ENCODE data around the gene AUTS2.
A peak's percentile ranks its signal among the peaks of the same experiment; 100 is the strongest.
"Not testable (repeated sequence)": the region's sequence is repeated elsewhere in the genome, so short reads cannot be mapped to it uniquely, and the experiment has no call there.

Gene AUTS2

DNA sequence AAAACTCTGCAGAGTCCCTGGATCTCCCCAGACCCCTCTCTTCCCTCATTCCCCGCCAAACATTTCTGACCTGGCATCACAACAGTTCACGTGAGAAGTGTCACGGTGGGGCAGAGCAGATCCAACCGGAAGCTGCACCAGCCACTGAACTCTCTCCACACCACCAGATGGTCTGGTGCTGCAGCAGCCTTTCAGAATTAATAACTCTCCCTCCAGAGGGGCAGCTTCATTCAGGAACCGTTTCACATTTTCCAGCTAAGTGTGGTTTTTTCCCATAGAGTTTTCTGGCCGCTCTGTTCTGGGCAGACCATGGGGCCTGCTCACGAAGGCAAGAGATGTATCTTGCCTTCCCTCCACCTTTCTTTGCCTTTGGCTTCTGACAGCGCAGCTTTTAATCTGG lies 1047.0 kb downstream of the AUTS2 start:
- no peak for ATAC-seq (replicated peaks)
- H3K36me3 Mint-ChIP-seq: peaks cover 8 to 13% of the 10 kb centered on the region in 2 donors
- H3K27ac Mint-ChIP-seq: no peak overlapping the region
- H3K4me3 Mint-ChIP-seq: no peak overlapping the region
- H3K4me1 Mint-ChIP-seq: no peaks in the 10 kb centered on the region
- peaks cover 10 to 13% of the 10 kb centered on the region in 2 donors for H3K9me3 Mint-ChIP-seq
- H3K27me3 Mint-ChIP-seq: no peaks in the 10 kb centered on the region
- DNase-seq: no peak

DNA sequence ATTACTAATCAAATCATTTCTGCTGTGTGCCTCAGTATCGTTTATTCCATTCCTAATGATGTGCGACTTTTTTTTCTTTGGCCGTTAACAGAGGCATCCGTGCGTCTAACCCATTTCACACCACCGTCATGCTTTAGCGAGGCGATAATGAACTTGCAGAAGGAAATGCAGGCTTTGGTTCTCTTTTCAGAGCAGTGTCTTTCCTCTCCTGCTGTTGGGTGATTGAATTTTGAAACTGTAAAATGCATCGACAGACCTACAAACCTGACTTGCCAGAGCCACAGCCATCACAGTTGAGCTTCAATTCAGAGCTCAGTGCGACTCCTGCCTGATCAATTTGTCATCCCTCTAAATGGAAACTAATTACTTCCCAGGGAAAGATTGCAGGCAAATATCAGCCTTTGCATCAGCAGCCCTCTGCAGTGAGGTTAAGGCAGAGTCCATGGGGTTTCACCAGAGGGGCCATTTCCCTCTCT lies 1047.6 kb downstream of the AUTS2 start:
- Mint-ChIP-seq H3K36me3 (peaks cover 9 to 11% of the 10 kb centered on the region in 2 donors), H3K9me3 (peaks cover 8 to 11% of the 10 kb centered on the region in 2 donors), H3K27ac (no peak overlapping the region), H3K4me3 (no peak overlapping the region), H3K27me3 (no peaks in the 10 kb centered on the region), H3K4me1 (no peaks in the 10 kb centered on the region)
- no peak for ATAC-seq (replicated peaks)
- DNase-seq: no peak

DNA sequence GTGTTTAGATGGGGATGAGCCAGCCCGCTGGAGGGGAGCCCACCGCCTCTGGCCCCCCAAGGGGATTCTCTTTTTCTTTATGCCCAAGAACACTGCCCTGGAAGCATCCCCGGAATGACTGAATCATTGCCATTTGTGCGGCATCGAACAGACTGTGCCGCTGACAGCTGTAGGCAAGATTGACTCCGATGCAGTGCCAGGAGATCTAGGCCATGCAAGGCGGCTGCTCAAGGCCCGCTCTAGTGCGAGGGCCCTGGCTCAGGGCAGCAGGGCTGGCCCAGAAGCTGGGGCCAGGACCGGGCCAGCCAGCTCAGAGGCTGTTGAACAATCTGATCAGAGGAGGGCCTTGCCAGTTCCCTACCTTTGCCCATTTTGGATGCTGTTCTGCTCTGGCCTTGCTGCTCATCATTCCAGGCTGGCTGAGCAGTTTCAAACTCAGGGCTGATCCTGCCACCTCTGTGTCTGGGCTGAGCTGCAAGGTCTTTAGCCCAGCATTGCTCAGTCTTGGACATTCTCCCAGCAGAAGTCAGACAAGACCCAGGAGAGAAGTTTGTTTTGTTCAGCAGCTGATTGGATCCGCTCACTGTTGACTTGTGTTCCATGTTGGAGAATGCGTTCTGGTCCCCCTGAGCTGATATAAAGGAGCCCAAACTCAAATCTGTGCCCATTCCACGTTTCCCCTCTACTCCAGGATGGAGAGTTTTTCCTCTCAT lies 1048.4 kb downstream of the AUTS2 start:
- DNase-seq (no peak), ATAC-seq (replicated peaks) (no peak)
- no peak overlapping the region for H3K27ac Mint-ChIP-seq
- H3K4me1 Mint-ChIP-seq: no peaks in the 10 kb centered on the region
- H3K27me3 Mint-ChIP-seq: no peaks in the 10 kb centered on the region
- no peak overlapping the region for H3K4me3 Mint-ChIP-seq
- H3K36me3 Mint-ChIP-seq: peaks cover 8 to 10% of the 10 kb centered on the region in 2 donors
- H3K9me3 Mint-ChIP-seq: peaks cover 4 to 8% of the 10 kb centered on the region in 2 donors

DNA sequence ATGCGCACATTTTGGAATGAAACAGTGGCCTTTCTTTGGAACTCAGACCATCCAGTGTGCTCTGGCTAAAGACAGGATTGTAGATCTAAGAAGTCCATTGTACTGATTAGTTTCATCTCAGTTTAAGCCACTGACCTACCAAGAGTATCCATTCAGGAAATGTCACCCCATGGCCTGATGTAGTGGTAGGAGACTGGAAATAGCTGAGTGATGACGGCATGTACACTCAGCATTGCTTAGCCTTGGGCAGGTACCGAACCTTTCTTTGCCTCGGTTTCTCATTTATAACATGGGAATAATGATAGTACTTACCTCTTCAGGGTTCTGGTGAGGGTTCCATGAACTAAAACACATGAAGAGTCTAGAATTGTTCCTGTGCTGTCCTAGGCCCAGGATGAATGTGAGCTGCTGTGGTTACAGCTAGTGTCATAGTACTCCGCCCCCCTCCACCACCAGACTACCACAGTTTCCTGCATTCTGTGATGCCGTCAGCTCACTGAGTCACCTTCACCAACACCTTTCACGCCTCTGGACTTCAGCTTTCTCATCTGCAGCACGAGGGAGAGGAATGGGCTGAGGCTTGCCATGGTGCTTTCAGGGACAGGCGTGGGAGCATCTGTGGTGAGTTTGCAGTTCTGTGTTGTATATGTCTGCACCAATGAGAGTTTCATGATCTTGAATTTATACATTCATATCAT lies 1049.7 kb downstream of the AUTS2 start:
- Mint-ChIP-seq H3K36me3 (peaks cover 8 to 10% of the 10 kb centered on the region in 2 donors), H3K27ac (no peak overlapping the region), H3K27me3 (no peaks in the 10 kb centered on the region), H3K4me3 (no peak overlapping the region), H3K9me3 (peaks cover 0 to 2% of the 10 kb centered on the region in 2 donors), H3K4me1 (no peaks in the 10 kb centered on the region)
- DNase-seq: peak; percentile 14
- ATAC-seq (replicated peaks): peak; percentile 82 to 96

DNA sequence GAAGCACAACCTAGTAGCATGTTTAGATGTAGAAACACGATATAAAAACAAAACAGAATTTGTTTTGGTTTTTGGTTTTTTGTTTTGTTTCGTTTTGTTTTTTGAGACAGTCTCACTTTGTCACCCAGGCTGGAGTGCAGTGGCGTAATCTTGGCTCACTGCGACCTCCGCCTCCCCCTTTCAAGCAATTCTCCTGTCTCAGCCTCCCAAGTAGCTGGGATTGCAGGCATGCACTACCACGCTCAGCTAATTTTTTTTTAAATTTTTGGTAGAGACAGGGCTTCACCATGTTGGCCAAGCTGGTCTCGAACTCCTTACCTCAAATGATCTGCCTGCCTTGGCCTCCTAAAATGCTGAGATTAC lies 1050.2 kb downstream of the AUTS2 start:
- not testable (repeated sequence) for ATAC-seq (replicated peaks); H3K9me3 Mint-ChIP-seq; DNase-seq; H3K27ac Mint-ChIP-seq; H3K4me1 Mint-ChIP-seq; H3K27me3 Mint-ChIP-seq; H3K36me3 Mint-ChIP-seq; H3K4me3 Mint-ChIP-seq

DNA sequence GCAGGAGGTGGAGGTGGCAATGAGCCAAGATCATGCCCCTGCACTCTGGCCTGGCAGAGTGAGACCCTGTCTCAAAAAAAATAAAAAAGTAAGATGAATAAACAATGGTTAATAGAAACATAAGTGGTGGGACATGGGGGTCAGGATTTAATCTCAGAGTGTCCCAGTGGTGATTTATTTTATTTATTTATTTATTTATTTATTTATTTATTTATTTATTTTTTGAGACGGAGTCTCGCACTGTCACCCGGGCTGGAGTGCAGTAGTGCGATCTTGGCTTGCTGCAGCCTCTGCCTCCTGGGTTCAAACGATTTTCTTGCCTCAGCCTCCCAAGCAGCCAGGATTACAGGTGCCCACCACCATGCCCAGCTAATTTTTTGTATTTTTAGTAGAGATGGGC lies 1051.0 kb downstream of the AUTS2 start:
- ATAC-seq (replicated peaks) (no peak), DNase-seq (no peak)
- peaks cover 0 to 2% of the 10 kb centered on the region in 2 donors for H3K9me3 Mint-ChIP-seq
- peaks cover 8 to 10% of the 10 kb centered on the region in 2 donors for H3K36me3 Mint-ChIP-seq
- no peak overlapping the region for H3K4me3 Mint-ChIP-seq
- H3K4me1 Mint-ChIP-seq: no peaks in the 10 kb centered on the region
- H3K27me3 Mint-ChIP-seq: no peaks in the 10 kb centered on the region
- H3K27ac Mint-ChIP-seq: no peak overlapping the region

DNA sequence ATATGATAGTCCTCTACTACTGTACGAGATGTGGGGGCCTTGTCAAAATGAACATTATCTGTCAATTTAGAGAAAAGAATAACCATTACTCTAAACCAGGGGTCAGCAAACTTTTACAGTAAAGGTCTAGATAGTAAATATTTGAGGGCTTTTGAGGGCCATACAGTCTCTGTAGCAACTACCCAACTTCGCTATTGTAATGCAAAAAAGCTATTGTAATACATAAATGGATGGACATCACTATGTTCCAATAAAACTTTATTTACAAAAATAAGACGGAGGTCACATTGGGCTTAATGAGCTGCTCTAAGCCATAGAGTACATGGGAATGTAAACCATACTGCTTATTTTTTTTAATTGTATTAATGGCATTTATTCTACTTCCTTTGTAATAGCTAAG lies 1055.9 kb downstream of the AUTS2 start:
- Mint-ChIP-seq H3K4me1 (no peaks in the 10 kb centered on the region), H3K4me3 (no peak overlapping the region), H3K27ac (no peak overlapping the region), H3K9me3 (peaks cover 0 to 2% of the 10 kb centered on the region in 2 donors), H3K36me3 (peaks cover 7 to 10% of the 10 kb centered on the region in 2 donors), H3K27me3 (no peaks in the 10 kb centered on the region)
- no peak for ATAC-seq (replicated peaks)
- no peak for DNase-seq

DNA sequence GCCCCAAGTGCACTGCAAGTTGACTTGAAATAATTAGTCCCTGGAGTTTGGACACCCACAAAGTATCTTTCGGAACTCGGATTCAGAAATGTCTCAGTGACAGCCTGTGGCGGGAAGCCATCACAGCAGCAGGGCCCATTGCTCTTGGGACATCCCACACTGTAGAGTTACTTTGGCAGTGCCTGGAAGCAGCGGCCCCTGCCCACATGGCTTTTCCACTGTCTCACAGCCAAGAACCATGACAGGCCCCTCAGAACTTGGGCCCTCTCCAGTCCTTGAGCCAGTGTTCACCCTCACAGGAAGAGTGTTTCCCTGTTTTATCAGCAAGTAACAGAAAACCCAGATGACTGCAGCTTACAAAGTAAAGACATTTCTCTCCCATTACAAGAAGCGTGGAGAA lies 1056.7 kb downstream of the AUTS2 start:
- Mint-ChIP-seq H3K4me3 (no peak overlapping the region), H3K9me3 (peaks cover 0 to 2% of the 10 kb centered on the region in 2 donors), H3K36me3 (peaks cover 7 to 10% of the 10 kb centered on the region in 2 donors), H3K4me1 (no peaks in the 10 kb centered on the region), H3K27ac (no peak overlapping the region), H3K27me3 (no peaks in the 10 kb centered on the region)
- no peak for ATAC-seq (replicated peaks)
- DNase-seq: no peak

DNA sequence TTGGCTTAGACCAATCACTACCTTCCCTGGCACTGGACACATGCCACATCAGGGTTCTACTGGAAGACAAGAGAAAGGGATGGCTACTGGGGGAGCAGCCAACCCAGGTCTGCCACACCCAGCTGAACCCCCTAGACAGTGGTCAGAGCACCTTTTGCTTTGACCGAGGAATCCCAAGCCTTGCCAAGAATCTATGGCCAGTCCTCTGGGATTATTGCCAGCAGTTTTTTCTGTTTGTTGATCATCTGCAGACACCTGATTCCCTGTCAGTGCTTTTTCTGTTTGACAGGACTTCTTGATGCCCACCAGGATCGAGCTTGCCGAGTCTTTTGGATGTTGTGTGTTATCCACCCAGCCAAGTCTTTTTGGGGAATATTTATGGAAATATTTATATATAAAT lies 1057.4 kb downstream of the AUTS2 start:
- no peak for DNase-seq
- Mint-ChIP-seq H3K36me3 (peaks cover 4 to 10% of the 10 kb centered on the region in 2 donors), H3K27me3 (no peaks in the 10 kb centered on the region), H3K27ac (no peak overlapping the region), H3K9me3 (peaks cover 0 to 2% of the 10 kb centered on the region in 2 donors), H3K4me1 (no peaks in the 10 kb centered on the region), H3K4me3 (no peak overlapping the region)
- no peak for ATAC-seq (replicated peaks)

DNA sequence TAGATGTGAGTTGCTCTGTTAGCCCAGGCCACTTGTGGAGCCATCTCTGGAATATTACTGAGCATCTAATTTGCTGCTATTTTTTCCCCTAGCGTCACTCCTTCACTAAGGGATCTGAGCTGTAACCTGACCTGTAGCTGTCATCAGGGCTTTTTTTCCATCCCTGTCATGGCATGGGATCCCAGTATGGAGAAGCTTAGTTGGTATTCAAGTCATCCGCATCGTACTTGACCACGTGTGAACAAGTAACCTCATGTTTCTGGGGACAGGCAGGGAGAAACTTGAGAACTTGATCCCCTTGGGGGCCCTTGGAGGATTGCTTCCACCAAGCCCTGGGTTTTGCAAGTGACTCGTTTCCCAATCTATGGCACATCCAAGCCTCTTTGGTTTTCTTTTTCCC lies 1059.3 kb downstream of the AUTS2 start:
- H3K4me1 Mint-ChIP-seq: no peaks in the 10 kb centered on the region
- H3K4me3 Mint-ChIP-seq: no peak overlapping the region
- H3K9me3 Mint-ChIP-seq: no peaks in the 10 kb centered on the region
- no peak overlapping the region for H3K27ac Mint-ChIP-seq
- H3K36me3 Mint-ChIP-seq: peaks cover 3 to 6% of the 10 kb centered on the region in 2 donors
- DNase-seq: no peak
- no peaks in the 10 kb centered on the region for H3K27me3 Mint-ChIP-seq
- ATAC-seq (replicated peaks): no peak

DNA sequence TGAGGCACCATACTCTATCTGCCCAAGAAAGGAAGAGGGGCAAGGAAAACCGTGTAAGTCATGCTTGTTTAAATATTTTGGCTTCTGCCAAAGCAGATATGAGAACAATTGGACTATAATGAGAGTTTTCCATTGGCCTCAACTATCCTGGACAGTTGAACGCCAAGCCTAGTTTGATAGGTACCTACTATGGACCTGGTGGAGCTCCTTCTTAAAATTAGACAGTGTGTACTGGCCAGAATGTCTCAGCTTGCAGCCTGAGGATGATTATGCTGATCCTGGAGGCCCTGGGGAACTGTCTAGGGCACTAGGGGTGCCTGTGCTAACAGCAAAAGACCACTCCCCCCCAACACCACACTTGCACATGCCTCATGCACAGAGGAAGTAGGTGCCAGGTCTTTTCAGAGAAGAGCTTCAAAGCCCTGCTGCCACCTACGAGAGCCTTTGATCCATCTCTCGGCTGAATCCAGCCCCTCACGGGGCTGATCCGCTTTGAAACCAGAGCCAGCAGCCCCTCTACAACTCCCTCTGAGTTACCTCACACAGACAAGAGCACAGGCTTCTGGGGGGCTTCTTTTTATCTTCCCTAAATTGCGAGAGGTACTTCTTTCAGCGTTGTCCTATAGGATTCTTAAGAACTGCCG lies 1059.8 kb downstream of the AUTS2 start:
- ATAC-seq (replicated peaks): no peak

DNA sequence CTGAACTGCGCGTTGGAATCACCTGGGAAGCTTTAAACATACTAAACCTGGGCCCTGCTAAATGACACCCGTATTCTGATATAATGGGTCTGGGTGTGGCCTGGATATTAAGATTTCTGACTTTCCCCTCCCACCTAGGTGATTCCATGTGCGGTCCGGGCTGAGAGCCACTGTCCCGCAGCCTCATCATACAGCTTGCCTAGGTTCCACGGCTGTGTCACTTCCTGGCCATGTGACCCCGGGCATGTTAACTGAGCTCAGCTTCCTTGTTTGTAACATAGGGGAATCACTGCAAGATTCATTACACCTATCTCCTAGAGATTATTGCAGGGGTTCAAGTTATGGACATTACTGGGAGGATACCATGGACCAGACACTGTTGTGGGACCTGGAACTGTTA lies 1061.0 kb downstream of the AUTS2 start:
- DNase-seq: no peak
- no peak for ATAC-seq (replicated peaks)
- no peaks in the 10 kb centered on the region for H3K9me3 Mint-ChIP-seq
- no peaks in the 10 kb centered on the region for H3K4me1 Mint-ChIP-seq
- peaks cover 3 to 6% of the 10 kb centered on the region in 2 donors for H3K36me3 Mint-ChIP-seq
- no peak overlapping the region for H3K27ac Mint-ChIP-seq
- no peaks in the 10 kb centered on the region for H3K27me3 Mint-ChIP-seq
- no peak overlapping the region for H3K4me3 Mint-ChIP-seq

More for the DNA sequence above, 1059.8 kb downstream of the AUTS2 start:
- no peak for DNase-seq
- Mint-ChIP-seq H3K4me3 (no peak overlapping the region), H3K36me3 (peaks cover 3 to 6% of the 10 kb centered on the region in 2 donors), H3K4me1 (no peaks in the 10 kb centered on the region), H3K27me3 (no peaks in the 10 kb centered on the region), H3K9me3 (no peaks in the 10 kb centered on the region), H3K27ac (no peak overlapping the region)

DNA sequence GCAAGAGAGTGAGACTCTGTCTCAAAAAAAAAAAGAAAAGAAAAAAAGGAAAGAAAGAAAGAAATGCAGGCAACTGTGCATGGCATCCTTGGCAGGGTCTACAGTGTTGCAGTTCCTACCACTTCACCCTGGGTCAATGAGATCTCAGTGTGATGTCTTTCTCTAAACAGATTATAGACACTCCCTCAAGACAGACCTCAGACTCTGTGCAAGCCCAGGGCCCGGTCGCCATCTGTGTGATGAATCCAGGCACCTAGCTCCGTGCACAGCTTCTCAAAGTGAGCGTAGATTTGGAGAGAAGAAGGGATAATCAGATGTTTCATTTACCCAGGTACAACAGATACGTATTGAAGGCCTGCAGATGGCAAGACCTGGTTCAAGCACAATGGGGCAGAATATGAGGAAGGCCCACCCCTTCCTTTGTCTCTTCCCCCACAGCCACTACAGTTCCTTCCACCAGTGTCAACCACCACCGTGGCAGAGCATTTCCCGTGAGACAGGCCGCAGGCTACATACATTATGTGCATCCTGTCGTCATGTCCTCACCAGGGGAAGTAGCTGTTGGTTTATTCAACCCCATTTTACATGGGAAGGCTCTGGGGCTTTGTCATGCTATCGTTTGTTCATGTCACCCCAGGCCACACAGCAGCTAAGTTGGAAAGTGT lies 1062.0 kb downstream of the AUTS2 start:
- DNase-seq: no peak
- no peak for ATAC-seq (replicated peaks)
- H3K36me3 Mint-ChIP-seq: peaks cover 2 to 6% of the 10 kb centered on the region in 2 donors
- no peak overlapping the region for H3K27ac Mint-ChIP-seq
- H3K4me3 Mint-ChIP-seq: no peak overlapping the region
- no peaks in the 10 kb centered on the region for H3K9me3 Mint-ChIP-seq
- H3K4me1 Mint-ChIP-seq: no peaks in the 10 kb centered on the region
- H3K27me3 Mint-ChIP-seq: no peaks in the 10 kb centered on the region

DNA sequence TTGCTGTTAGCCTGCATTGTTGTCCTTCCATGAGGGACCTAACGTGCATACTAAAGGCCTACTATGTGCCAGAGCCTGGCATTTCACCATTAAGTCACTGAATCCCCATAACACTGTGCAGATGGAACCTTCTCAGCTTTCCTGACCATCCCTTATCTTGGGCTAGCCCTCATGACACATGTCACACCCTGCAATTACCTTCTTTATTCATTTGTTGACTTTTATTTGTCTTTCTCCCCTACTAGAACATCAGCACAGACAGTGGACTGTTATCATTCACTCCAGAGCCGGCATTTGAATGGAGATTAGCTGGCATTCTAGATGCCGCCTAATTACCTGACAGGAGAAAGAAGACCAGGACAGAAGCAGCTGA lies 1062.5 kb downstream of the AUTS2 start:
- ATAC-seq (replicated peaks) (no peak), DNase-seq (no peak)
- no peaks in the 10 kb centered on the region for H3K9me3 Mint-ChIP-seq
- no peak overlapping the region for H3K27ac Mint-ChIP-seq
- H3K36me3 Mint-ChIP-seq: peaks cover 0 to 6% of the 10 kb centered on the region in 2 donors
- H3K4me3 Mint-ChIP-seq: no peak overlapping the region
- no peaks in the 10 kb centered on the region for H3K27me3 Mint-ChIP-seq
- H3K4me1 Mint-ChIP-seq: no peaks in the 10 kb centered on the region
